Measurements from ENCODE around the gene SCAMP4. TPM values are rescaled to one million over a fixed set of nuclear protein-coding genes. Genes with fewer than 3 reads are reported as not detected.
A peak's percentile ranks its signal among the peaks of the same experiment; 100 is the strongest.

SCAMP4 gene
- total RNA-seq, 1 experiment from 2014 or later: 63.3 TPM

DNA sequence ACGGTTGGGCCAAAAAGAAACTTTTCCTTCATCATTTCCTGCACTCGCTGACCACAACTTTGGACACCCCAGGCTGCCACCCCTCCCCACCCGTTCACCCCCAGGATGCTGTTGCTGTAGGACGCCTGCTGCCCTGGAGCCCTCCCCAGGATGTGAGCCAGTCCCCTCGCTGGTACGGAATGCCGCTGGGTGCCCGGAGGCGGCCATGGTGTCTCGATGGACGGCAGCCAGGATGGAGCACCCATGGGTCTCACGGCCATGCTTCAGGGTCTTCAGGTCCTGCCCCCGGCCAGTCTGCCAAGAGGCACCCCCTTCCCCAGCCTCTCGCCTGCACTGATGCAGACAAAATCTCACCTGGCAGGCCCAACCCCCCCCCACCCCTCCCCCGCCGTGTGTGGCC, 20.3 kb downstream of the SCAMP4 start:
- RAD21 ChIA-PET (ENCODE audit: low non-redundant PET in 1 of 2, low total read pairs in 2 of 2, uncharacterized antibody in 2 of 2, unreplicated experiment in 2 of 2): no interaction called here
- no peaks in the 10 kb centered on the region for H3K27me3 ChIP-seq (ENCODE audit: insufficient read depth, low read length)
- TSS peak; percentile 72 for BruUV-seq (replicated peaks)
- no peaks in the 10 kb centered on the region for H4K20me1 ChIP-seq (ENCODE audit: insufficient read depth)
- H3K4me1 ChIP-seq (ENCODE audit: control insufficient read depth in 1 of 2, insufficient read depth in 2 of 2, low read length in 2 of 2): peaks cover 0 to 14% of the 10 kb centered on the region in 2 experiments; a peak in 2 of 4 replicates
- no peaks in the 10 kb centered on the region for H3K9me3 ChIP-seq (ENCODE audit: control insufficient read depth in 1 of 2, insufficient read depth in 1 of 2, low read depth in 1 of 2, low read length in 2 of 2)
- no peak overlapping the region for H3K27ac ChIP-seq (ENCODE audit: low read depth, low read length)
- ATAC-seq: no peak
- TF ChIP-seq POLR2AphosphoS5 (IDR thresholded peaks at IDR 0.05; ENCODE audit: low read depth, low read length) (no peak), ZFX (IDR thresholded peaks at IDR 0.05) (no peak), FOSL1 (IDR thresholded peaks at IDR 0.05; ENCODE audit: low read depth) (no peak)
- TF ChIP-seq, protein P1, sequence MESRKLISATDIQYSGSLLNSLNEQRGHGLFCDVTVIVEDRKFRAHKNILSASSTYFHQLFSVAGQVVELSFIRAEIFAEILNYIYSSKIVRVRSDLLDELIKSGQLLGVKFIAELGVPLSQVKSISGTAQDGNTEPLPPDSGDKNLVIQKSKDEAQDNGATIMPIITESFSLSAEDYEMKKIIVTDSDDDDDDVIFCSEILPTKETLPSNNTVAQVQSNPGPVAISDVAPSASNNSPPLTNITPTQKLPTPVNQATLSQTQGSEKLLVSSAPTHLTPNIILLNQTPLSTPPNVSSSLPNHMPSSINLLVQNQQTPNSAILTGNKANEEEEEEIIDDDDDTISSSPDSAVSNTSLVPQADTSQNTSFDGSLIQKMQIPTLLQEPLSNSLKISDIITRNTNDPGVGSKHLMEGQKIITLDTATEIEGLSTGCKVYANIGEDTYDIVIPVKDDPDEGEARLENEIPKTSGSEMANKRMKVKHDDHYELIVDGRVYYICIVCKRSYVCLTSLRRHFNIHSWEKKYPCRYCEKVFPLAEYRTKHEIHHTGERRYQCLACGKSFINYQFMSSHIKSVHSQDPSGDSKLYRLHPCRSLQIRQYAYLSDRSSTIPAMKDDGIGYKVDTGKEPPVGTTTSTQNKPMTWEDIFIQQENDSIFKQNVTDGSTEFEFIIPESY (IDR thresholded peaks at IDR 0.05; ENCODE audit: extremely low read depth, insufficient replicate concordance, low read length): no peak
- H3K79me2 ChIP-seq (ENCODE audit: insufficient read depth, low read length): no peaks in the 10 kb centered on the region
- intact Hi-C loops (cut with micrococcal nuclease): no loop called here
- POLR2A ChIA-PET: no interaction called here
- CTCF ChIA-PET: no interaction called here
- no peak for DNase-seq (ENCODE audit: low read depth, low spot score)
- no peak overlapping the region for H3K4me2 ChIP-seq (ENCODE audit: low read length)
- H3K36me3 ChIP-seq (ENCODE audit: control insufficient read depth in 1 of 2, insufficient read depth in 2 of 2, low read length in 2 of 2): peaks cover 0 to 5% of the 10 kb centered on the region in 2 experiments; a peak in 2 of 4 replicates
- no peaks in the 10 kb centered on the region for H3K9me2 ChIP-seq (ENCODE audit: insufficient read depth)
- no peak overlapping the region for H3K9ac ChIP-seq (ENCODE audit: low read length)
- H2AFZ ChIP-seq (ENCODE audit: low read depth, low read length, poor library complexity, severe bottlenecking): no peak overlapping the region
- no peak overlapping the region for H3K4me3 ChIP-seq (replicated peaks in 1 of 2; ENCODE audit: low read depth in 1 of 2, low read length in 2 of 2)

DNA sequence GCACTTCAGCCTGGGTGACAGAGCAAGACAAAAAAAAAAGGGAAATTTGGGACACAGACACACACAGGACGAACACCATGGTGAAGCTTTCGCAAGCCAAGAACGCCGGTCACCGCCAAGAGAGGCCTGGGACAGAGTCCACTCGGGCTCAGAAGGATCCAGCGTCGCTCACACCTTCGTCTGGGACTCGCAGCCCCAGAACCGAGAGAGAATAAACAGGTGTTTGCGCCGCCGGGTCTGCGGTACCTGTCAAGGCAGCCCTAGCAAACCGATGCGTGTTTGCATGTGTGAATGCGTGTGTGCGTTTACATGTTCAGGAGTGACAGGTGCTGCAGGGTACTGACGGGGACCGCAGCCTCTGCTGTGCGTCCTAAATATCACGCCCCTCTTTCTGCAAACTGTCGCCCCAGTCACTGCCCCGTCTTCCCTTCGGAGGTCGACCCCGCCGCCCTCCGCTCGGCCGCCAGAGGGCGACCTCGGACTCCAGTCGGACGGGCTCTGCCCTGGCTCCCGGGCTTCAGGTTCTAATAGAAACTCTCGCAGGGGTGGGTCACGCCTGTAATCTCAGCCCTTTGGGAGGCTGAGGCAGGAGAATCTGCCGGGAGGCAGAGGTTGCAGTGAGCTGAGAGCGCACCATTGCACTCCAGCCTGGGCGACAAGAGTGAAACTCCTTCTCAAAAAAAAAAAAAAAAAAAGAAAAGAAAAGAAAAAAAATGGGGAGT, 24.0 kb downstream of the SCAMP4 start:
- 0 out of 2 replicates have a peak overlapping the region, but pooled peaks have one; percentile 22 for H3K27ac ChIP-seq (ENCODE audit: low read depth, low read length)
- BruUV-seq (replicated peaks): no TSS peak
- H3K9me3 ChIP-seq (ENCODE audit: control insufficient read depth in 1 of 2, insufficient read depth in 1 of 2, low read depth in 1 of 2, low read length in 2 of 2): no peaks in the 10 kb centered on the region
- H3K4me1 ChIP-seq (ENCODE audit: control insufficient read depth in 1 of 2, insufficient read depth in 2 of 2, low read length in 2 of 2): peaks cover 0 to 14% of the 10 kb centered on the region in 2 experiments; a peak in 2 of 4 replicates
- peak overlapping the region; percentile 45 for H3K9ac ChIP-seq (ENCODE audit: low read length)
- DNase-seq (ENCODE audit: low read depth, low spot score) (peak; percentile 61), ATAC-seq (peak; percentile 93)
- intact Hi-C loops (cut with micrococcal nuclease): no loop called here
- RAD21 ChIA-PET (ENCODE audit: low non-redundant PET in 1 of 2, low total read pairs in 2 of 2, uncharacterized antibody in 2 of 2, unreplicated experiment in 2 of 2): interaction anchor here in 1 of 2 experiments (0.7 kb wide), 1 partner anchor 719 kb away, joined by 5 read pairs; no protein-coding TSS in a partner anchor
- no peaks in the 10 kb centered on the region for H3K79me2 ChIP-seq (ENCODE audit: insufficient read depth, low read length)
- H3K9me2 ChIP-seq (ENCODE audit: insufficient read depth): no peaks in the 10 kb centered on the region
- CTCF ChIA-PET: interaction anchor here (0.7 to 1.7 kb wide), 4 partner anchors 10 to 130 kb away, joined by 3 to 6 read pairs (median 4); no protein-coding TSS in a partner anchor
- peak overlapping the region; percentile 85 for H3K4me2 ChIP-seq (ENCODE audit: low read length)
- POLR2A ChIA-PET: no interaction called here
- H3K4me3 ChIP-seq (replicated peaks in 1 of 2; ENCODE audit: low read depth in 1 of 2, low read length in 2 of 2): peak overlapping the region; percentile 37 to 58
- peaks cover 0 to 5% of the 10 kb centered on the region in 2 experiments; a peak in 2 of 4 replicates for H3K36me3 ChIP-seq (ENCODE audit: control insufficient read depth in 1 of 2, insufficient read depth in 2 of 2, low read length in 2 of 2)
- H3K27me3 ChIP-seq (ENCODE audit: insufficient read depth, low read length): no peaks in the 10 kb centered on the region
- H4K20me1 ChIP-seq (ENCODE audit: insufficient read depth): no peaks in the 10 kb centered on the region
- peak overlapping the region; percentile 45 for H2AFZ ChIP-seq (ENCODE audit: low read depth, low read length, poor library complexity, severe bottlenecking)
- TF ChIP-seq, protein P2, sequence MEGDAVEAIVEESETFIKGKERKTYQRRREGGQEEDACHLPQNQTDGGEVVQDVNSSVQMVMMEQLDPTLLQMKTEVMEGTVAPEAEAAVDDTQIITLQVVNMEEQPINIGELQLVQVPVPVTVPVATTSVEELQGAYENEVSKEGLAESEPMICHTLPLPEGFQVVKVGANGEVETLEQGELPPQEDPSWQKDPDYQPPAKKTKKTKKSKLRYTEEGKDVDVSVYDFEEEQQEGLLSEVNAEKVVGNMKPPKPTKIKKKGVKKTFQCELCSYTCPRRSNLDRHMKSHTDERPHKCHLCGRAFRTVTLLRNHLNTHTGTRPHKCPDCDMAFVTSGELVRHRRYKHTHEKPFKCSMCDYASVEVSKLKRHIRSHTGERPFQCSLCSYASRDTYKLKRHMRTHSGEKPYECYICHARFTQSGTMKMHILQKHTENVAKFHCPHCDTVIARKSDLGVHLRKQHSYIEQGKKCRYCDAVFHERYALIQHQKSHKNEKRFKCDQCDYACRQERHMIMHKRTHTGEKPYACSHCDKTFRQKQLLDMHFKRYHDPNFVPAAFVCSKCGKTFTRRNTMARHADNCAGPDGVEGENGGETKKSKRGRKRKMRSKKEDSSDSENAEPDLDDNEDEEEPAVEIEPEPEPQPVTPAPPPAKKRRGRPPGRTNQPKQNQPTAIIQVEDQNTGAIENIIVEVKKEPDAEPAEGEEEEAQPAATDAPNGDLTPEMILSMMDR (IDR thresholded peaks at IDR 0.05 in 2 of 3, conservative IDR thresholded peaks at IDR 0.05 in 1 of 3; ENCODE audit: borderline replicate concordance in 1 of 3, insufficient read depth in 1 of 3, low read depth in 2 of 3, low read length in 2 of 3): peak; percentile 76 to 88 (median 81); a peak in 5 of 6 replicates
- TF ChIP-seq, protein P3, sequence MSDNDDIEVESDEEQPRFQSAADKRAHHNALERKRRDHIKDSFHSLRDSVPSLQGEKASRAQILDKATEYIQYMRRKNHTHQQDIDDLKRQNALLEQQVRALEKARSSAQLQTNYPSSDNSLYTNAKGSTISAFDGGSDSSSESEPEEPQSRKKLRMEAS (IDR thresholded peaks at IDR 0.05): no peak
- TF ChIP-seq CBX3 (IDR thresholded peaks at IDR 0.05; ENCODE audit: low read depth): no peak
- TF ChIP-seq EZH2phosphoT487 (IDR thresholded peaks at IDR 0.05; ENCODE audit: borderline replicate concordance): no peak
- TF ChIP-seq SRF (IDR thresholded peaks at IDR 0.05; ENCODE audit: low read depth): no peak
- TF ChIP-seq YY1 (IDR thresholded peaks at IDR 0.05; ENCODE audit: extremely low read depth, insufficient replicate concordance, low read depth, low read length): peak; percentile 13
- no peak for TF ChIP-seq POLR2A (IDR thresholded peaks at IDR 0.05; ENCODE audit: borderline replicate concordance, extremely low read depth, insufficient read depth, insufficient read length)
- no peak for TF ChIP-seq EZH2 (IDR thresholded peaks at IDR 0.05)

Data from HCT116 (cell line).